GM12891 (cell line): ENCODE measurements around the gene FGF19.

Experiments used
- POLR2A ChIP-seq: IDR thresholded peaks from 2 replicates; pipeline ENCODE4 v1.6.1; 2011; ENCODE audit warnings: low read depth, low read length, control low read depth
- POLR2AphosphoS5 ChIP-seq: IDR thresholded peaks from 2 replicates; pipeline ENCODE4 v1.6.1; 2011; ENCODE audit warnings: low read depth, low read length, control low read depth
- POU2F2 ChIP-seq: IDR thresholded peaks from 2 replicates; pipeline ENCODE4 v1.6.1; 2011; ENCODE audit warnings: low read depth, mild to moderate bottlenecking, control low read depth, low read length, moderate library complexity
- SPI1 ChIP-seq: IDR thresholded peaks from 2 replicates; pipeline ENCODE4 v1.6.1; 2011; ENCODE audit warnings: low read depth, low read length, control low read depth
- TAF1 ChIP-seq: IDR thresholded peaks from 2 replicates; pipeline ENCODE4 v1.6.1; 2011; ENCODE audit warnings: low read depth, low read length, control low read depth

DNA sequence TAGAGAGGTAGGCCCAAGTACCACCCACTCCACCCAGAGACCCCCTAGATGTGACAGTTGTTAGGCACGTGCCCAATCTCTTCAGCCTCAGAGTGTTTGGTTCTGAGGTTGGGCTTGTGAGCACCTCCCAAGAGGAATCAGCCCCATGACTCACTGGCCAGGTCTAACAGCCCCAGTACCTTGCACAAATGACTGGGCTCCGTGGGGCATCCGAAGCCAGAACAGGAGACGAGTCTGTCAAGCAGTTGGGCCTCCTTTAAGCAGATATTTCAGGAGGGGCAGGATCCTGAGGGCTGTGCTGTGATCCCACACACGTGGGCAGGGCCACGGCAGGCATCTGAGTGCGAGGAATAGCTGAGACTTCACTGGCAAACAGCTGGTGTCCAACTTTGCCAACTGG, 29.1 kb upstream of the FGF19 start:
- TF ChIP-seq POLR2A (no peak), POLR2AphosphoS5 (no peak), SPI1 (no peak), TAF1 (no peak), POU2F2 (no peak)
